Glutamatergic neuron (in vitro differentiated cells): ENCODE measurements around the gene SLC15A3. TPM values are rescaled to one million over a fixed set of nuclear protein-coding genes. Genes with fewer than 3 reads are reported as not detected.

Experiments
- DNase-seq: peaks from one replicate; pipeline ENCODE4 v3.0.0; 2022
- H3K27ac Mint-ChIP-seq: one replicate; pipeline ENCODE4 v1.8.0; 2020; ENCODE audit warnings: mild to moderate bottlenecking, mixed read lengths, inconsistent platforms; ENCODE audit not compliant: unreplicated experiment
- H3K27me3 Mint-ChIP-seq: one replicate; pipeline ENCODE4 v1.8.0; 2020; ENCODE audit warnings: mild to moderate bottlenecking, moderate library complexity, mixed read lengths, inconsistent platforms; ENCODE audit not compliant: unreplicated experiment
- H3K36me3 Mint-ChIP-seq: one replicate; pipeline ENCODE4 v1.8.0; 2020; ENCODE audit warnings: mild to moderate bottlenecking, mixed read lengths, inconsistent platforms; ENCODE audit not compliant: unreplicated experiment
- H3K4me1 Mint-ChIP-seq: one replicate; pipeline ENCODE4 v1.8.0; 2020; ENCODE audit warnings: mild to moderate bottlenecking, low read depth, mixed read lengths, inconsistent platforms; ENCODE audit not compliant: unreplicated experiment
- H3K4me3 Mint-ChIP-seq: one replicate; pipeline ENCODE4 v1.8.0; 2020; ENCODE audit warnings: mild to moderate bottlenecking, mixed read lengths, inconsistent platforms; ENCODE audit not compliant: unreplicated experiment
- H3K9me3 Mint-ChIP-seq: one replicate; pipeline ENCODE4 v1.8.0; 2020; ENCODE audit warnings: mild to moderate bottlenecking, moderate library complexity, mixed read lengths, inconsistent platforms; ENCODE audit not compliant: unreplicated experiment
- CTCF ChIP-seq: fragments of 200-600 bp; sonication (generic); IDR thresholded peaks from one replicate; pipeline ENCODE4 v1.5.0; 2021; ENCODE audit not compliant: partially characterized antibody, unreplicated experiment
- total RNA-seq: library from RNA; stranded (reverse); fragmentation: NEBNext Ultra II Directional; extraction: Animal tissue kit (Norgen Biotek cat#: 25700); gene quantifications from one replicate; pipeline ENCODE4 v1.2.1, GENCODE V29; 2021; ENCODE audit not compliant: unreplicated experiment

SLC15A3 gene
- total RNA-seq, 1 donor from 2014 or later = 4.4 TPM

GRCh38 chr11:60900673-60901404, 51.1 kb downstream of the SLC15A3 start:
- peaks cover 12% of the 10 kb centered on the region for H3K4me1 Mint-ChIP-seq
- no peak for DNase-seq
- no peak for TF ChIP-seq CTCF
- H3K27me3 Mint-ChIP-seq = no peaks in the 10 kb centered on the region
- H3K27ac Mint-ChIP-seq = no peak overlapping the region
- no peak overlapping the region for H3K4me3 Mint-ChIP-seq
- H3K9me3 Mint-ChIP-seq = no peaks in the 10 kb centered on the region
- H3K36me3 Mint-ChIP-seq = peaks cover 5% of the 10 kb centered on the region

- peaks cover 8% of the 10 kb centered on the region for H3K4me1 Mint-ChIP-seq
- H3K36me3 Mint-ChIP-seq = peaks cover 5% of the 10 kb centered on the region
- no peak for DNase-seq
- TF ChIP-seq CTCF = no peak
- H3K4me3 Mint-ChIP-seq = no peak overlapping the region
- no peaks in the 10 kb centered on the region for H3K27me3 Mint-ChIP-seq
- no peaks in the 10 kb centered on the region for H3K9me3 Mint-ChIP-seq
- no peak overlapping the region for H3K27ac Mint-ChIP-seq
Observed at GRCh38 chr11:60899977-60900376, 52.0 kb downstream of the SLC15A3 start.

GRCh38 chr11:60899046-60899936, 52.7 kb downstream of the SLC15A3 start:
- no peaks in the 10 kb centered on the region for H3K9me3 Mint-ChIP-seq
- no peaks in the 10 kb centered on the region for H3K27me3 Mint-ChIP-seq
- peak overlapping the region; percentile 48 for H3K27ac Mint-ChIP-seq
- no peak overlapping the region for H3K4me3 Mint-ChIP-seq
- peaks cover 4% of the 10 kb centered on the region for H3K4me1 Mint-ChIP-seq
- DNase-seq = no peak
- H3K36me3 Mint-ChIP-seq = peaks cover 5% of the 10 kb centered on the region
- peak; percentile 94 for TF ChIP-seq CTCF

GRCh38 chr11:60897496-60897895, 54.5 kb downstream of the SLC15A3 start:
- no peak overlapping the region for H3K4me3 Mint-ChIP-seq
- no peaks in the 10 kb centered on the region for H3K27me3 Mint-ChIP-seq
- no peak for TF ChIP-seq CTCF
- H3K9me3 Mint-ChIP-seq = no peaks in the 10 kb centered on the region
- no peak for DNase-seq
- H3K36me3 Mint-ChIP-seq = peaks cover 5% of the 10 kb centered on the region
- no peaks in the 10 kb centered on the region for H3K4me1 Mint-ChIP-seq
- H3K27ac Mint-ChIP-seq = no peak overlapping the region

GRCh38 chr11:60895687-60896086, 56.3 kb downstream of the SLC15A3 start:
- no peaks in the 10 kb centered on the region for H3K9me3 Mint-ChIP-seq
- H3K27ac Mint-ChIP-seq = no peak overlapping the region
- H3K27me3 Mint-ChIP-seq = no peaks in the 10 kb centered on the region
- H3K4me3 Mint-ChIP-seq = no peak overlapping the region
- no peak for DNase-seq
- H3K36me3 Mint-ChIP-seq = peaks cover 5% of the 10 kb centered on the region
- no peak for TF ChIP-seq CTCF
- H3K4me1 Mint-ChIP-seq = peaks cover 10% of the 10 kb centered on the region
